K562 (cell line): Measurements from ENCODE around the gene SLC25A26. TPM values are rescaled to one million over a fixed set of nuclear protein-coding genes. Genes with fewer than 3 reads are reported as not detected.

Experiments
- ATAC-seq: fragments of 200-7000 bp; cut with Tn5 transposase; 3 replicates; pipeline ENCODE4 v1.9.1; 2020; ENCODE audit warnings: moderate library complexity
- Bru-seq: library from RNA; stranded (reverse); fragments of 400-500 nt; gene quantifications from one replicate; lab custom pipeline; 2021; lab: Mats Ljungman, UMichigan
- BruChase-seq, 2 experiments: library from RNA; stranded (reverse); fragments of 400-500 nt; gene quantifications; one replicate each; lab custom pipeline; 2021; lab: Mats Ljungman, UMichigan
- BruUV-seq: library from RNA; stranded (reverse); fragments of 400-500 nt; replicated peaks from 2 replicates; lab custom pipeline; 2021; lab: Mats Ljungman, UMichigan
- CTCF ChIA-PET: fragments of 300-600 bp; formaldehyde crosslinking; extraction: SDS; loops from one replicate; lab custom pipeline; 2021; ENCODE audit warnings: low intra/inter-chr PET ratio; lab: Yijun Ruan, JAX
- POLR2A ChIA-PET: fragments of 300-600, 350-650 bp; sonication (Branson Sonifier 250); formaldehyde crosslinking; extraction: SDS; loops from one replicate; lab custom pipeline; 2021; ENCODE audit warnings: antibody characterized with exemption, inconsistent platforms; lab: Yijun Ruan, JAX
- DNase-seq, 4 experiments: peaks; one replicate each; pipeline versions ENCODE4 v3.0.0 to v3.0.0-alpha.2; 2011 to 2018; ENCODE audit warnings: low spot score in 3 of 4, mixed read lengths in 3 of 4; ENCODE audit errors: extremely low read depth in 1 of 4
- FAIRE-seq: peaks from 2 replicates; lab custom pipeline; 2011; peaks lifted over from hg19 to GRCh38; lab: Jason Lieb, UNC
- H2AFZ ChIP-seq: 2 replicates; pipeline ENCODE4 v1.6.0; 2011; ENCODE audit warnings: low read depth, low read length, control low read depth, inconsistent platforms
- H3K27ac ChIP-seq: fragments of 200-600 bp; 3 replicates; pipeline ENCODE4 v1.8.0; 2011; ENCODE audit warnings: low read depth, mild to moderate bottlenecking, control low read depth, inconsistent platforms, low read length, moderate library complexity, mixed read lengths; ENCODE audit errors: extremely low read depth
- H3K27me3 ChIP-seq, 2 experiments: fragments of 300-600 bp in 1 of 2; 2 replicates in 1 of 2; 3 replicates in 1 of 2; pipeline versions ENCODE4 v1.6.0 to v1.8.0; 2011; ENCODE audit warnings: inconsistent platforms in 2 of 2, low read length in 2 of 2, mild to moderate bottlenecking in 1 of 2, mixed read lengths in 1 of 2, moderate library complexity in 1 of 2; ENCODE audit not compliant: control insufficient read depth in 2 of 2, insufficient read depth in 2 of 2
- H3K36me3 ChIP-seq: fragments of 300-600 bp; 3 replicates; pipeline ENCODE4 v1.8.0; 2011; ENCODE audit warnings: mild to moderate bottlenecking, low read length, inconsistent platforms; ENCODE audit not compliant: control insufficient read depth, insufficient read depth
- H3K4me1 ChIP-seq, 2 experiments: fragments of 200-600 bp in 1 of 2; replicated peaks in 1 of 2; 2 replicates in 1 of 2; 3 replicates in 1 of 2; pipeline versions ENCODE4 v1.5.1 to v1.8.0; 2011; ENCODE audit warnings: inconsistent platforms in 2 of 2, low read length in 2 of 2, mild to moderate bottlenecking in 1 of 2, mixed read lengths in 1 of 2, moderate library complexity in 1 of 2; ENCODE audit not compliant: control insufficient read depth in 2 of 2, insufficient read depth in 2 of 2
- H3K4me2 ChIP-seq: 2 replicates; pipeline ENCODE4 v1.6.1; 2011; ENCODE audit warnings: low read length, control low read depth, inconsistent platforms, mixed read lengths; ENCODE audit not compliant: insufficient read depth
- H3K4me3 ChIP-seq: fragments of 200-600 bp; sonication (generic), shearing (Covaris generic); 2 replicates; pipeline ENCODE4 v1.5.1; 2016; ENCODE audit warnings: control low read depth, inconsistent platforms
- H3K79me2 ChIP-seq: fragments of 200-600 bp; 3 replicates; pipeline ENCODE4 v1.8.0; 2011; ENCODE audit warnings: low read length, inconsistent platforms; ENCODE audit not compliant: control insufficient read depth, insufficient read depth
- H3K9ac ChIP-seq, 2 experiments: 2 replicates each; pipeline versions ENCODE4 v1.6.0 to v1.6.1; 2011; ENCODE audit warnings: low read depth in 2 of 2, low read length in 2 of 2, control low read depth in 1 of 2, inconsistent platforms in 1 of 2, mild to moderate bottlenecking in 1 of 2, mixed read lengths in 1 of 2; ENCODE audit not compliant: insufficient read depth in 1 of 2
- H3K9me1 ChIP-seq: one replicate; pipeline ENCODE4 v1.6.0; 2011; ENCODE audit warnings: inconsistent platforms, mild to moderate bottlenecking, low read length, moderate library complexity; ENCODE audit not compliant: control insufficient read depth, insufficient read depth
- H3K9me3 ChIP-seq: replicated peaks from 2 replicates; pipeline ENCODE4 v1.5.1; 2011; ENCODE audit warnings: low read depth, low read length, inconsistent platforms; ENCODE audit not compliant: control insufficient read depth, insufficient read depth
- H4K20me1 ChIP-seq: replicated peaks from 2 replicates; pipeline ENCODE4 v1.6.1; 2011; ENCODE audit warnings: low read length, inconsistent platforms, mixed read lengths; ENCODE audit not compliant: control insufficient read depth, insufficient read depth
- ATF7 ChIP-seq: fragments of 450-650 bp; IDR thresholded peaks from 2 replicates; pipeline ENCODE4 v1.7.1; 2014; ENCODE audit warnings: mild to moderate bottlenecking, moderate library complexity
- C11orf30 ChIP-seq: fragments of 450-650 bp; IDR thresholded peaks from 2 replicates; pipeline ENCODE4 v1.6.1; 2016; ENCODE audit warnings: low read depth, mild to moderate bottlenecking
- CREM ChIP-seq: IDR thresholded peaks from 2 replicates; pipeline ENCODE4 v1.6.1; 2014; ENCODE audit warnings: antibody characterized with exemption, low read depth
- SP1 ChIP-seq: sonication (generic); formaldehyde crosslinking; IDR thresholded peaks from 2 replicates; pipeline ENCODE4 v1.8.1; 2022; ENCODE audit warnings: mild to moderate bottlenecking, missing genetic modification reagents
- TEAD4 ChIP-seq, 2 experiments: sonication (generic) in 1 of 2; formaldehyde crosslinking in 1 of 2; IDR thresholded peaks; 2 replicates each; pipeline versions ENCODE4 v1.6.1 to v1.8.0; 2012 to 2022; ENCODE audit warnings: borderline replicate concordance in 1 of 2, inconsistent platforms in 1 of 2, low read length in 1 of 2, mild to moderate bottlenecking in 1 of 2, missing genetic modification reagents in 1 of 2
- TSC22D4 ChIP-seq: fragments of 450-650 bp; IDR thresholded peaks from 2 replicates; pipeline ENCODE4 v1.6.1; 2016; ENCODE audit warnings: missing genetic modification characterization, missing biosample characterization, control low read depth
- ZBED1 ChIP-seq: IDR thresholded peaks from 2 replicates; pipeline ENCODE4 v1.6.1; 2014
- ZKSCAN3 ChIP-seq: fragments of 250-450 bp; sonication (Bioruptor Pico); IDR thresholded peaks from 2 replicates; pipeline ENCODE4 v1.4.0; 2020
- ZNF644 ChIP-seq: fragments of 200-800 bp; sonication (Bioruptor generic); IDR thresholded peaks from 2 replicates; pipeline ENCODE4 v1.6.1; 2016; ENCODE audit warnings: low read depth, missing genetic modification characterization, missing compliant biosample characterization
- WGBS: fragments of 100-300 bp; shearing (Covaris generic); methylation state at CpG from one replicate; pipeline ENCODE4 v1.1.6; 2016; ENCODE audit warnings: low coverage, mixed read lengths; ENCODE audit not compliant: insufficient coverage; ENCODE audit errors: missing lambda C conversion rate; 5-methylcytosine and 5-hydroxymethylcytosine counted together
- in situ Hi-C: fragments of 300-500 bp; cut with MboI; formaldehyde crosslinking; loops from 4 replicates; pipeline ENCODE4 v1.15.0; 2018; ENCODE audit warnings: inconsistent platforms, mixed read lengths
- intact Hi-C: fragments of 100-400 bp; cut with micrococcal nuclease; formaldehyde crosslinking; loops from 2 replicates; pipeline ENCODE4 v1.14.2; 2022
- long read RNA-seq, 3 experiments: library from polyadenylated mRNA in 2 of 3; library from RNA in 1 of 3; unstranded in 2 of 3; stranded (forward) in 1 of 3; transcript quantifications; one replicate each; pipeline ENCODE4 v2.0.0, GENCODE V29; 2019 to 2022
- polyA minus RNA-seq, 3 experiments: library from RNA; depleted of rRNA, polyadenylated mRNA; stranded (reverse); fragments of >200 nt; gene quantifications; 2 replicates each; pipeline ENCODE4 v1.2.3, GENCODE V29; 2011
- polyA plus RNA-seq, 8 experiments: library from polyadenylated mRNA; depleted of rRNA in 4 of 8; stranded (reverse) in 5 of 8; unstranded in 3 of 8; fragments of >200 nt; fragmentation: Nextera tagmentation in 2 of 8; fragmentation: Illumina TruSeq in 1 of 8; extraction: Ambion mirVana in 2 of 8; extraction: Trizol in 1 of 8; gene quantifications; 2 replicates each; pipeline versions ENCODE4 v1.2.1 to v1.2.3, GENCODE V29; 2011 to 2014; ENCODE audit warnings: inconsistent platforms in 1 of 8, missing spikeins in 1 of 8
- total RNA-seq, 7 experiments: library from RNA; depleted of rRNA in 6 of 7; stranded (reverse); fragments of >200 nt in 6 of 7; fragmentation: Illumina TruSeq in 2 of 7; extraction: Trizol in 2 of 7; gene quantifications; 2 replicates each; pipeline versions ENCODE4 v1.2.1 to v1.2.3, GENCODE V29; 2011 to 2021; ENCODE audit warnings: low replicate concordance in 1 of 7
- TF ChIP-seq, protein P1 (sequence below), 2 experiments: fragments of 450-650 bp; conservative IDR thresholded peaks; 2 replicates each; pipeline ENCODE4 v1.6.1; 2017; ENCODE audit warnings: mild to moderate bottlenecking in 2 of 2, moderate library complexity in 2 of 2

The SLC25A26 gene, protein sequence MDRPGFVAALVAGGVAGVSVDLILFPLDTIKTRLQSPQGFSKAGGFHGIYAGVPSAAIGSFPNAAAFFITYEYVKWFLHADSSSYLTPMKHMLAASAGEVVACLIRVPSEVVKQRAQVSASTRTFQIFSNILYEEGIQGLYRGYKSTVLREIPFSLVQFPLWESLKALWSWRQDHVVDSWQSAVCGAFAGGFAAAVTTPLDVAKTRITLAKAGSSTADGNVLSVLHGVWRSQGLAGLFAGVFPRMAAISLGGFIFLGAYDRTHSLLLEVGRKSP
- total RNA-seq (2011; cell fraction: chromatin; rRNA removed; ENCODE audit: low replicate concordance): 8.4 and 8.8 TPM in 2 replicates
- 6.8 and 9.2 TPM in 2 replicates for total RNA-seq (2011; cell fraction: nucleolus; rRNA removed)
- 7.3 and 11.3 TPM in 2 replicates for total RNA-seq (2011; cell fraction: nucleoplasm; rRNA removed)
- total RNA-seq (2014; rRNA removed) (8.8 and 9.7 TPM in 2 replicates), total RNA-seq (2014; rRNA removed; fragmentation: Illumina TruSeq; extraction: Trizol) (12.6 and 13.1 TPM in 2 replicates), total RNA-seq (2015; rRNA removed; fragmentation: Illumina TruSeq; extraction: Trizol) (6.5 and 7.2 TPM in 2 replicates), total RNA-seq (2021) (10.7 and 13.9 TPM in 2 replicates), polyA plus RNA-seq (2011; rRNA removed) (16.1 and 16.5 TPM in 2 replicates), polyA plus RNA-seq (2014; fragmentation: Illumina TruSeq; extraction: Trizol) (7.7 and 8.2 TPM in 2 replicates), polyA plus RNA-seq (2014; fragmentation: Nextera tagmentation; extraction: Ambion mirVana) (10 to 100 TPM; 26.1 to 29.1 TPM), polyA plus RNA-seq (2014; rRNA removed) (10.4 and 10.8 TPM in 2 replicates), polyA minus RNA-seq (2011; rRNA and poly(A)+ RNA removed) (8.5 and 9.7 TPM in 2 replicates), Bru-seq, nascent RNA (percentile 55 among the genes with signal in this experiment), BruChase-seq, experiment 1, labeled RNA remaining after a 2-hour chase (percentile 61 among the genes with signal in this experiment), BruChase-seq, experiment 2, labeled RNA remaining after a 6-hour chase (percentile 56 among the genes with signal in this experiment)
- polyA plus RNA-seq (2011; cell fraction: cytosol; rRNA removed): 10.0 and 19.9 TPM in 2 replicates
- 6.8 and 9.2 TPM in 2 replicates for polyA plus RNA-seq (2011; cell fraction: nucleus; rRNA removed)
- 8.2 and 13.2 TPM in 2 replicates for polyA plus RNA-seq (2012)
- polyA minus RNA-seq (2011; cell fraction: cytosol; rRNA and poly(A)+ RNA removed): 1.5 and 5.2 TPM in 2 replicates
- polyA minus RNA-seq (2011; cell fraction: nucleus; rRNA and poly(A)+ RNA removed): 5.1 and 6.4 TPM in 2 replicates
- long read RNA-seq, experiment 1, partial matches to known transcripts: 16 of 29 reads
- long read RNA-seq, experiment 1, other reads (novel, unspliced or antisense): 10 of 29 reads
- long read RNA-seq, experiment 2, partial matches to known transcripts: 10 of 15 reads
- long read RNA-seq, experiment 2, other reads (novel, unspliced or antisense): 4 of 15 reads
- long read RNA-seq, experiment 3, partial matches to known transcripts: 12 of 15 reads
- long read RNA-seq, experiment 3, other reads (novel, unspliced or antisense): 3 of 15 reads

DNA sequence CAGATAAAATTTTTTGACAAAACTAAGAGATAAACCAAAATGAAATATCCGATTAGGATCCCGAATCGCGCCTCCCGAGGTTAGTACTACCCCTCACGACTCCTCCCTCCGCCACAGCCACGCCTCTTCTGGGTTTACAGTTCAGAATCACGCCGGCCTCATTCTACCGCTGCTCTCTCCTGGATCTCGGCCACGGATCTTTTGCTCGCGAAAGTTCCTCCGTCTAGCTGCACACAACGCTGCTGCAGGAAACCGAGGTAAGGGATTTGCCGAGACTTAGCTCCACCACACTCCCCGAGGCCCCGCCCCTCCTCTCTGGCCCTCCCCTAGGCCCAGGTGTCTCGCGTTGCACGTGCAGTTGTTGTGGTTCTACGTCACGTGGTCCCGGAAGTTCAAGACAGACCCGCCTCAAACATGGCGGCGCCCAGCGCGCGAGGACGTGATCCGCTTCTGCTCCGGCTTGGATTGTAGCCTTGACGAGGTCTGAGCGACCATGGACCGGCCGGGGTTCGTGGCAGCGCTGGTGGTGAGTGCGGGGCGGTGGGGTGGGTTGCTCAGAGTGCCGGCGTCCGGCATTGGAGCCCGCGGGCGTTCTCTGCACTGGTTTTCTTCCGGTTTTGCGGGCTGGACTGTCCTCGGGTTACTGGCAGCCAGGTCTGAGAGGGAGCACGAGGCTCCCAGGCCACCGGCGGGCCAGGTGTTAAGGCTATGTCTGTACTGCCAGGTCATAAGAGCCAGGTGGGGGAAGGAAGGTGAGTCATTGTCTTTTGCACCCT, at the start of gene SLC25A26:
Gene SLC25A26 (plus strand): TSS at position 400 of the 776 bp plus-strand sequence. CDS start 94 bp downstream, at position 494.
- H3K4me1 ChIP-seq: peaks cover 0 to 4% of the 10 kb centered on the region in 2 experiments; a peak in 2 of 5 replicates
- peaks cover 2 to 8% of the 10 kb centered on the region in 2 experiments; a peak in 2 of 5 replicates for H3K27me3 ChIP-seq
- CTCF ChIA-PET: no interaction called here
- in situ Hi-C loops: no loop called here
- intact Hi-C loops: no loop called here
- DNase-seq: peak; percentile 89 to 92 (median 91)
- peak within 1 kb of the TSS; percentile 83 for H3K4me2 ChIP-seq
- no peaks in the 10 kb centered on the region for H4K20me1 ChIP-seq
- peak within 1 kb of the TSS; percentile 56 for H3K27ac ChIP-seq
- H3K4me3 ChIP-seq: peak within 1 kb of the TSS; percentile 62
- WGBS: 1% methylated on average over 39 of the region's 56 CpGs
- H3K36me3 ChIP-seq: 0 out of 3 replicates have a peak, but pooled peaks cover 5% of the 10 kb centered on the region
- peak within 1 kb of the TSS; percentile 97 for H2AFZ ChIP-seq
- no peaks in the 10 kb centered on the region for H3K9me3 ChIP-seq
- H3K79me2 ChIP-seq: peaks cover 11% of the 10 kb centered on the region
- no TSS peak for BruUV-seq
- H3K9me1 ChIP-seq: no peaks in the 10 kb centered on the region
- peak; percentile 97 for FAIRE-seq
- peak within 1 kb of the TSS; percentile 64 to 93 for H3K9ac ChIP-seq
- POLR2A ChIA-PET: no interaction called here
- peak; percentile 100 for ATAC-seq
- TF ChIP-seq C11orf30: peak; percentile 85
- TF ChIP-seq TEAD4 (IDR thresholded peaks at IDR 0.05; ENCODE audit: low read length): no peak
- TF ChIP-seq TEAD4 (CRISPR knock-in tag; IDR thresholded peaks at IDR 0.05; ENCODE audit: borderline replicate concordance): no peak
- TF ChIP-seq TSC22D4: no peak
- TF ChIP-seq ATF7: peak; percentile 52; the same call in 1 of the 2 replicates
- TF ChIP-seq ZNF644 (tag): no peak
- TF ChIP-seq SP1 (CRISPR knock-in tag): peak; percentile 65
- TF ChIP-seq, protein P1, sequence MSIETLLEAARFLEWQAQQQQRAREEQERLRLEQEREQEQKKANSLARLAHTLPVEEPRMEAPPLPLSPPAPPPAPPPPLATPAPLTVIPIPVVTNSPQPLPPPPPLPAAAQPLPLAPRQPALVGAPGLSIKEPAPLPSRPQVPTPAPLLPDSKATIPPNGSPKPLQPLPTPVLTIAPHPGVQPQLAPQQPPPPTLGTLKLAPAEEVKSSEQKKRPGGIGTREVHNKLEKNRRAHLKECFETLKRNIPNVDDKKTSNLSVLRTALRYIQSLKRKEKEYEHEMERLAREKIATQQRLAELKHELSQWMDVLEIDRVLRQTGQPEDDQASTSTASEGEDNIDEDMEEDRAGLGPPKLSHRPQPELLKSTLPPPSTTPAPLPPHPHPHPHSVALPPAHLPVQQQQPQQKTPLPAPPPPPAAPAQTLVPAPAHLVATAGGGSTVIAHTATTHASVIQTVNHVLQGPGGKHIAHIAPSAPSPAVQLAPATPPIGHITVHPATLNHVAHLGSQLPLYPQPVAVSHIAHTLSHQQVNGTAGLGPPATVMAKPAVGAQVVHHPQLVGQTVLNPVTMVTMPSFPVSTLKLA (conservative IDR thresholded peaks at IDR 0.05): peak; percentile 100
- TF ChIP-seq CREM: peak; percentile 91
- no peak for TF ChIP-seq ZKSCAN3 (CRISPR knock-in tag)
- no peak for TF ChIP-seq ZBED1
